Smooth muscle cell (in vitro differentiated cells): ENCODE data around the gene ANG. TPM values are rescaled to one million over a fixed set of nuclear protein-coding genes. Genes with fewer than 3 reads are reported as not detected.
"Not testable (repeated sequence)": the region's sequence is repeated elsewhere in the genome, so short reads cannot be mapped to it uniquely, and the experiment has no call there.

Experiments
- DNase-seq: peaks from one replicate; lab custom pipeline; 2025; ENCODE audit not compliant: unreplicated experiment; lab: John Stamatoyannopoulos, UW
- H2AFZ ChIP-seq: fragments of 200-600 bp; sonication (generic); 2 replicates; pipeline ENCODE4 v1.6.0; 2016; ENCODE audit warnings: antibody characterized with exemption, low read depth, mild to moderate bottlenecking
- H3F3A ChIP-seq: fragments of 200-600 bp; sonication (generic); 2 replicates; pipeline ENCODE4 v1.6.0; 2017; ENCODE audit warnings: antibody characterized with exemption, low read depth
- H3K27ac ChIP-seq: fragments of 200-600 bp; sonication (generic); 2 replicates; pipeline ENCODE4 v1.5.1; 2016; ENCODE audit warnings: low read depth, mild to moderate bottlenecking
- H3K27me3 ChIP-seq: fragments of 200-600 bp; sonication (generic); 2 replicates; pipeline ENCODE4 v1.6.1; 2016; ENCODE audit warnings: low read depth, mild to moderate bottlenecking
- H3K36me3 ChIP-seq: fragments of 200-600 bp; sonication (generic); 2 replicates; pipeline ENCODE4 v1.5.1; 2016; ENCODE audit warnings: low read depth
- H3K4me1 ChIP-seq: fragments of 200-600 bp; sonication (generic); 2 replicates; pipeline ENCODE4 v1.5.1; 2016; ENCODE audit warnings: low read depth
- H3K4me2 ChIP-seq: fragments of 200-600 bp; sonication (generic); 2 replicates; pipeline ENCODE4 v1.6.0; 2016; ENCODE audit warnings: mild to moderate bottlenecking
- H3K4me3 ChIP-seq: fragments of 200-600 bp; sonication (generic); 2 replicates; pipeline ENCODE4 v1.5.1; 2016; ENCODE audit warnings: mild to moderate bottlenecking
- H3K79me2 ChIP-seq: fragments of 200-600 bp; sonication (generic); 2 replicates; pipeline ENCODE4 v1.6.0; 2016; ENCODE audit warnings: low read depth, mild to moderate bottlenecking
- H3K9ac ChIP-seq: fragments of 200-600 bp; sonication (generic); 2 replicates; pipeline ENCODE4 v1.6.0; 2016; ENCODE audit warnings: low read depth
- H3K9me3 ChIP-seq: fragments of 200-600 bp; sonication (generic); replicated peaks from 2 replicates; pipeline ENCODE4 v1.5.1; 2016; ENCODE audit warnings: low read depth
- H4K20me1 ChIP-seq: fragments of 200-600 bp; sonication (generic); 2 replicates; pipeline ENCODE4 v1.6.0; 2016; ENCODE audit warnings: low read depth
- WGBS: methylation state at CpG from one replicate; pipeline ENCODE4 v1.1.7; 2016; ENCODE audit warnings: low lambda C conversion rate; 5-methylcytosine and 5-hydroxymethylcytosine counted together
- polyA plus RNA-seq: library from polyadenylated mRNA; unstranded; fragments of >200 nt; fragmentation: Nextera tagmentation; extraction: Ambion mirVana; gene quantifications from 2 replicates; pipeline ENCODE4 v1.2.1, GENCODE V29; 2016
- total RNA-seq: library from RNA; depleted of rRNA; stranded (reverse); fragments of >200 nt; gene quantifications from 2 replicates; pipeline ENCODE4 v1.2.3, GENCODE V29; 2014
- TF ChIP-seq, protein P1 (sequence below): fragments of 200-600 bp; sonication (generic); IDR thresholded peaks from 2 replicates; pipeline ENCODE4 v1.5.1; 2017; ENCODE audit warnings: borderline replicate concordance, mild to moderate bottlenecking, antibody characterized with exemption; ENCODE audit not compliant: insufficient read depth, poor library complexity, severe bottlenecking

Gene ANG
- total and polyA plus RNA-seq, 2 experiments from 2014 or later, result 7.1 to 19.5 TPM

DNA sequence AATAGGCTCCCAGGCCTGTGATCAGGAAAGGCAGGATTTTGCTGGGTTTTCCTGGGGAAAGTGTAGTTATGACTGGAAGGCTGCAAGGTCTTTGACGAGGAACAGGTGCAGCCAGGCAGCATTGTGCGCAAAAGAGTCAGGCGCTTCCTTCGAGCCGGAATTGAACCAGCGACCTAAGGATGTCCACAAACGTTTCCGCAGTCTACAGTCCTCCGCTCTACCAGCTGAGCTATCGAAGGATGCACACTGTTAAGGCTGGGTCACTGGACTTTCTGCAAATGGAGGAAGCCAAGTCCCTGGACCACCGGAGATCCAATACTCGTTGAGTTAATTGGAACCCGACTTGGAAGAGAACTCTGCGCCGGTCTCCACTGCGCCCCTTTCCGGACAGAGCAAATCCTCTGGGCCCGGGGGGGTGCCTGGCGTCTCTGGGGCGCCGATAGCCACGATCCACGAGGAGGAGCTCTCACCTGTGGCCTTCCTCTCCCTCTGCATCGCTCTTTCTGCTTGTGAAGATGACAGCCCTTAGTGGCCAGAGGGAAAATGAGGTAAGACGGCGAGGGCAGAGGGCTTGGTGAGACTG, 28.7 kb upstream of the ANG start:
- H3K4me3 ChIP-seq, result no peak overlapping the region
- no peak overlapping the region for H3K9ac ChIP-seq
- no peaks in the 10 kb centered on the region for H4K20me1 ChIP-seq
- no peak overlapping the region for H3K4me2 ChIP-seq
- H3K36me3 ChIP-seq, result no peaks in the 10 kb centered on the region
- TF ChIP-seq, protein P1, sequence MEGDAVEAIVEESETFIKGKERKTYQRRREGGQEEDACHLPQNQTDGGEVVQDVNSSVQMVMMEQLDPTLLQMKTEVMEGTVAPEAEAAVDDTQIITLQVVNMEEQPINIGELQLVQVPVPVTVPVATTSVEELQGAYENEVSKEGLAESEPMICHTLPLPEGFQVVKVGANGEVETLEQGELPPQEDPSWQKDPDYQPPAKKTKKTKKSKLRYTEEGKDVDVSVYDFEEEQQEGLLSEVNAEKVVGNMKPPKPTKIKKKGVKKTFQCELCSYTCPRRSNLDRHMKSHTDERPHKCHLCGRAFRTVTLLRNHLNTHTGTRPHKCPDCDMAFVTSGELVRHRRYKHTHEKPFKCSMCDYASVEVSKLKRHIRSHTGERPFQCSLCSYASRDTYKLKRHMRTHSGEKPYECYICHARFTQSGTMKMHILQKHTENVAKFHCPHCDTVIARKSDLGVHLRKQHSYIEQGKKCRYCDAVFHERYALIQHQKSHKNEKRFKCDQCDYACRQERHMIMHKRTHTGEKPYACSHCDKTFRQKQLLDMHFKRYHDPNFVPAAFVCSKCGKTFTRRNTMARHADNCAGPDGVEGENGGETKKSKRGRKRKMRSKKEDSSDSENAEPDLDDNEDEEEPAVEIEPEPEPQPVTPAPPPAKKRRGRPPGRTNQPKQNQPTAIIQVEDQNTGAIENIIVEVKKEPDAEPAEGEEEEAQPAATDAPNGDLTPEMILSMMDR, result no peak
- DNase-seq, result no peak
- H3K27ac ChIP-seq, result no peak overlapping the region
- no peaks in the 10 kb centered on the region for H3K4me1 ChIP-seq
- 79% methylated on average over 26 of the region's 26 CpGs for WGBS
- H3F3A ChIP-seq, result no peaks in the 10 kb centered on the region
- H3K79me2 ChIP-seq, result no peaks in the 10 kb centered on the region
- no peak overlapping the region for H2AFZ ChIP-seq
- H3K9me3 ChIP-seq, result no peaks in the 10 kb centered on the region
- H3K27me3 ChIP-seq, result peaks cover 86% of the 10 kb centered on the region

- Histone ChIP-seq H3K27me3 (peaks cover 74% of the 10 kb centered on the region), H3K4me3 (no peak overlapping the region), H3K27ac (no peak overlapping the region), H3K4me2 (no peak overlapping the region), H3F3A (no peaks in the 10 kb centered on the region), H3K36me3 (no peaks in the 10 kb centered on the region), H3K9me3 (no peaks in the 10 kb centered on the region), H2AFZ (no peak overlapping the region), H3K4me1 (no peaks in the 10 kb centered on the region), H3K79me2 (no peaks in the 10 kb centered on the region), H3K9ac (no peak overlapping the region), H4K20me1 (no peaks in the 10 kb centered on the region)
- 88% methylated on average over 2 of the region's 2 CpGs for WGBS
- TF ChIP-seq, protein P1, result no peak
- no peak for DNase-seq
Observed at GRCh38 chr14:20661197-20661596, 27.4 kb upstream of the ANG start.

- no peaks in the 10 kb centered on the region for H3F3A ChIP-seq
- H3K9me3 ChIP-seq, result no peaks in the 10 kb centered on the region
- TF ChIP-seq, protein P1, result peak; percentile 29
- DNase-seq, result no peak
- H3K27me3 ChIP-seq, result peaks cover 54% of the 10 kb centered on the region
- WGBS, result 3% methylated on average over 31 of the region's 31 CpGs
- H2AFZ ChIP-seq, result peak overlapping the region; percentile 42
- no peaks in the 10 kb centered on the region for H3K4me1 ChIP-seq
- no peak overlapping the region for H3K27ac ChIP-seq
- H3K4me3 ChIP-seq, result peak overlapping the region; percentile 24
- no peak overlapping the region for H3K9ac ChIP-seq
- peak overlapping the region; percentile 77 for H3K4me2 ChIP-seq
- no peaks in the 10 kb centered on the region for H3K36me3 ChIP-seq
- no peaks in the 10 kb centered on the region for H4K20me1 ChIP-seq
- no peaks in the 10 kb centered on the region for H3K79me2 ChIP-seq
Observed at GRCh38 chr14:20662968-20663732, 25.4 kb upstream of the ANG start.

- peaks cover 32% of the 10 kb centered on the region for H3K27me3 ChIP-seq
- not testable (repeated sequence) for H3F3A ChIP-seq, H2AFZ ChIP-seq, H3K79me2 ChIP-seq, H3K4me2 ChIP-seq, H4K20me1 ChIP-seq, H3K4me3 ChIP-seq, H3K9ac ChIP-seq, H3K27ac ChIP-seq, H3K4me1 ChIP-seq, H3K36me3 ChIP-seq, DNase-seq, H3K9me3 ChIP-seq
- 85% methylated on average over 7 of the region's 7 CpGs for WGBS
Observed at GRCh38 chr14:20666400-20666961, 22.1 kb upstream of the ANG start.
